ENCODE measurements around the gene PLCB3. TPM values are rescaled to one million over a fixed set of nuclear protein-coding genes. Genes with fewer than 3 reads are reported as not detected.

The PLCB3 gene
- total and polyA plus RNA-seq, 2 of the 13 experiments (the other 11 are each of a cell fraction or from before 2014, with no cell fraction given): 7.5 to 13.8 TPM

GRCh38 chr11:64268893-64269539 is 17.7 kb downstream of the PLCB3 start (continued):
- 0 out of 2 replicates have a peak, but pooled peaks have one; percentile 33 for TF ChIP-seq KIAA2018 (CRISPR knock-in tag; IDR thresholded peaks at IDR 0.05; ENCODE audit: borderline replicate concordance)
- TF ChIP-seq ZNF232 (CRISPR knock-in tag; IDR thresholded peaks at IDR 0.05; ENCODE audit: borderline replicate concordance): 0 out of 2 replicates have a peak, but pooled peaks have one; percentile 22
- TF ChIP-seq ZSCAN21 (CRISPR knock-in tag; IDR thresholded peaks at IDR 0.05; ENCODE audit: borderline replicate concordance): no peak
- TF ChIP-seq ZSCAN20 (CRISPR knock-in tag; IDR thresholded peaks at IDR 0.05; ENCODE audit: borderline replicate concordance): no peak
- peak; percentile 36; the same call in 1 of the 2 replicates for TF ChIP-seq ZNF263 (CRISPR knock-in tag; IDR thresholded peaks at IDR 0.05)
- no peak for TF ChIP-seq ZNF275 (CRISPR knock-in tag; IDR thresholded peaks at IDR 0.05; ENCODE audit: borderline replicate concordance)
- TF ChIP-seq ATRX (CRISPR knock-in tag; IDR thresholded peaks at IDR 0.05; ENCODE audit: borderline replicate concordance): no peak
- no peak for TF ChIP-seq ZBTB49 (CRISPR knock-in tag; IDR thresholded peaks at IDR 0.05; ENCODE audit: borderline replicate concordance)
- TF ChIP-seq ASH2L (IDR thresholded peaks at IDR 0.05; ENCODE audit: insufficient read length, low read depth, low read length): peak; percentile 3
- peak; percentile 97 for TF ChIP-seq AGO2 (optimal IDR thresholded peaks at IDR 0.05; ENCODE audit: low read depth, low read length)
- no peak for TF ChIP-seq NR2F2 (IDR thresholded peaks at IDR 0.05; ENCODE audit: borderline replicate concordance, low read depth)
- TF ChIP-seq LCORL (IDR thresholded peaks at IDR 0.05): no peak
- TF ChIP-seq LCORL (CRISPR knock-in tag; IDR thresholded peaks at IDR 0.05): no peak
- TF ChIP-seq WIZ (CRISPR knock-in tag; IDR thresholded peaks at IDR 0.05): no peak
- 0 out of 2 replicates have a peak, but pooled peaks have one; percentile 47 for TF ChIP-seq PHF8 (CRISPR knock-in tag; IDR thresholded peaks at IDR 0.05)
- TF ChIP-seq BHLHE40 (IDR thresholded peaks at IDR 0.05; ENCODE audit: low read length): no peak
